ENCODE data around the gene RPTOR.

- TF ChIP-seq CTCF (IDR thresholded peaks at IDR 0.05) (no peak), EP300 (IDR thresholded peaks at IDR 0.05) (no peak)
Measured at GRCh38 chr17:80717720-80718083, 173.1 kb downstream of the RPTOR start.

Data from esophagus muscularis mucosa (tissue), 3 donors.